Thoracic aorta (tissue), 2 donors: ENCODE data around the gene NEURL3. TPM values are rescaled to one million over a fixed set of nuclear protein-coding genes. Genes with fewer than 3 reads are reported as not detected.

ENCODE experiments used
- ATAC-seq: fragments of 150-250 bp; one replicate; pipeline ENCODE4 v1.8.0; 2017; ENCODE audit warnings: low read depth; ENCODE audit not compliant: insufficient number of reproducible peaks, low FRiP score
- DNase-seq: peaks from one replicate; pipeline ENCODE4 v3.0.0-alpha.2; 2020; ENCODE audit warnings: low spot score
- H3K27ac ChIP-seq, 2 donors: fragments of 200-600 bp; sonication (generic); 1 replicate in 1 of 2; 2 replicates in 1 of 2; pipeline ENCODE4 v1.5.1; 2016; ENCODE audit warnings: mild to moderate bottlenecking in 2 of 2, moderate library complexity in 2 of 2
- H3K27me3 ChIP-seq: fragments of 200-600 bp; sonication (generic); replicated peaks from 2 replicates; pipeline ENCODE4 v1.6.0; 2016; ENCODE audit warnings: mild to moderate bottlenecking; ENCODE audit not compliant: insufficient read depth
- H3K36me3 ChIP-seq: fragments of 200-600 bp; sonication (generic); one replicate; pipeline ENCODE4 v1.5.1; 2016
- H3K4me1 ChIP-seq, 2 donors: fragments of 200-600 bp; sonication (generic); 1 replicate in 1 of 2; 2 replicates in 1 of 2; pipeline versions ENCODE4 v1.5.1 to v1.6.0; 2016; ENCODE audit warnings: low read depth in 2 of 2, mild to moderate bottlenecking in 1 of 2; ENCODE audit not compliant: control insufficient read depth in 1 of 2
- H3K4me3 ChIP-seq: fragments of 200-600 bp; sonication (generic); 2 replicates; pipeline ENCODE4 v1.5.1; 2016; ENCODE audit warnings: mild to moderate bottlenecking
- H3K9me3 ChIP-seq: fragments of 200-600 bp; sonication (generic); 2 replicates; pipeline ENCODE4 v1.5.1; 2016
- CTCF ChIP-seq: fragments of 200-600 bp; sonication (generic); IDR thresholded peaks from one replicate; pipeline ENCODE4 v1.5.1; 2019; ENCODE audit warnings: antibody characterized with exemption
- total RNA-seq, 2 donors: library from RNA; depleted of rRNA; stranded (reverse); fragments of >200 nt; gene quantifications; one replicate each; pipeline versions ENCODE4 v1.1.0 to v1.2.3, GENCODE V29; 2016

Gene NEURL3
- total RNA-seq, 2 donors from 2014 or later = not detected

GRCh38 chr2:96486696-96487095 is 18.5 kb downstream of the NEURL3 start:
- peak overlapping the region; percentile 74 for H3K4me3 ChIP-seq
- no peak for TF ChIP-seq CTCF
- no peak for DNase-seq

GRCh38 chr2:96485751-96486651 is 19.2 kb downstream of the NEURL3 start:
- Histone ChIP-seq H3K4me3 (peak overlapping the region; percentile 74), H3K36me3 (no peaks in the 10 kb centered on the region), H3K9me3 (no peaks in the 10 kb centered on the region), H3K4me1 (peaks cover 0 to 13% of the 10 kb centered on the region in 2 donors), H3K27ac (peak overlapping the region; percentile 66 to 69), H3K27me3 (no peaks in the 10 kb centered on the region)
- TF ChIP-seq CTCF = no peak
- peak; percentile 92 for ATAC-seq
- peak; percentile 24 for DNase-seq

More at GRCh38 chr2:96486696-96487095, 18.5 kb downstream of the NEURL3 start:
- Histone ChIP-seq H3K4me1 (peaks cover 0 to 13% of the 10 kb centered on the region in 2 donors), H3K27me3 (no peaks in the 10 kb centered on the region), H3K36me3 (no peaks in the 10 kb centered on the region), H3K9me3 (no peaks in the 10 kb centered on the region), H3K27ac (peak overlapping the region; percentile 66 to 69)
- ATAC-seq = no peak

- no peak for TF ChIP-seq CTCF
- H3K9me3 ChIP-seq = no peaks in the 10 kb centered on the region
- peaks cover 0 to 13% of the 10 kb centered on the region in 2 donors for H3K4me1 ChIP-seq
- peak overlapping the region; percentile 74 for H3K4me3 ChIP-seq
- no peak for ATAC-seq
- H3K36me3 ChIP-seq = no peaks in the 10 kb centered on the region
- H3K27me3 ChIP-seq = no peaks in the 10 kb centered on the region
- peak overlapping the region; percentile 66 to 69 for H3K27ac ChIP-seq
- no peak for DNase-seq
Measured at GRCh38 chr2:96485350-96485749, 19.8 kb downstream of the NEURL3 start.

GRCh38 chr2:96484091-96484490 is 21.1 kb downstream of the NEURL3 start:
- Histone ChIP-seq H3K9me3 (no peaks in the 10 kb centered on the region), H3K27ac (no peak overlapping the region), H3K4me3 (no peak overlapping the region), H3K4me1 (peaks cover 0 to 13% of the 10 kb centered on the region in 2 donors), H3K27me3 (no peaks in the 10 kb centered on the region), H3K36me3 (no peaks in the 10 kb centered on the region)
- TF ChIP-seq CTCF = no peak
- ATAC-seq = no peak
- DNase-seq = no peak

- H3K9me3 ChIP-seq = no peaks in the 10 kb centered on the region
- ATAC-seq (no peak), DNase-seq (no peak)
- no peaks in the 10 kb centered on the region for H3K4me1 ChIP-seq
- no peak overlapping the region for H3K4me3 ChIP-seq
- no peak for TF ChIP-seq CTCF
- no peaks in the 10 kb centered on the region for H3K27me3 ChIP-seq
- no peak overlapping the region for H3K27ac ChIP-seq
- no peaks in the 10 kb centered on the region for H3K36me3 ChIP-seq
Measured at GRCh38 chr2:96477458-96477857, 27.7 kb downstream of the NEURL3 start.
